ENCODE data around the gene NEUROD4.

DNA sequence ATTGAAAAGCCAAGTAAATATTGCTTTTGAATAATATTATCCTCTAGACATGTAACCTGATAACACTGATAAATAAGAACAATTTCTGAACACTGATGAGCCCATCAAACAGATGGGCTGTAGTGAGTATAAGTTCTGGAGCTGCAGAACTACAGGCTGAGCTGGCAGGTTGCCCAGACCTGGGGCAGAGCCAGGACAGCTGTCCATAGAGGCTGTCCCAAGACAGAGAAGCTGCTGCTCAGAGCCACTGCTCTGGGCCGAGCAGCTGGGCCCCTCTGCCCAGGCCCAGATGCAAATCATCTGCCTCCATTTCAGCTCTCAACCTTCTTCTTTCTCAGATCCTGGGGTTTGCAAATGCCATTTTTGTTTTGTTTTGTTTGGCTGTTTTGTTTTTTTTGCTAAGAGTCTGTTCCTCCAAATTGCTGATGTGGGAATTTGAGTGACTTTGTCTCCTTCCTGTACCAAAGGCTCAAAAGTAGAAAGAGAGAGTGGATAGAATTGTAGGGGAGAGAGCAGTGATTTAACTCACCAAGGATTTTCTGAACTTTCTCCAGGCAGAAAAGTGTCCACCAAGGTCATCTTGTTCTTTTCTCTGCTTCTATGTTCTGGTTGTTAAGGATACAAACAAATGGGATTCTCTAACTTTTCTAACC is 31.2 kb upstream of the NEUROD4 start:
- TF ChIP-seq, protein P1, sequence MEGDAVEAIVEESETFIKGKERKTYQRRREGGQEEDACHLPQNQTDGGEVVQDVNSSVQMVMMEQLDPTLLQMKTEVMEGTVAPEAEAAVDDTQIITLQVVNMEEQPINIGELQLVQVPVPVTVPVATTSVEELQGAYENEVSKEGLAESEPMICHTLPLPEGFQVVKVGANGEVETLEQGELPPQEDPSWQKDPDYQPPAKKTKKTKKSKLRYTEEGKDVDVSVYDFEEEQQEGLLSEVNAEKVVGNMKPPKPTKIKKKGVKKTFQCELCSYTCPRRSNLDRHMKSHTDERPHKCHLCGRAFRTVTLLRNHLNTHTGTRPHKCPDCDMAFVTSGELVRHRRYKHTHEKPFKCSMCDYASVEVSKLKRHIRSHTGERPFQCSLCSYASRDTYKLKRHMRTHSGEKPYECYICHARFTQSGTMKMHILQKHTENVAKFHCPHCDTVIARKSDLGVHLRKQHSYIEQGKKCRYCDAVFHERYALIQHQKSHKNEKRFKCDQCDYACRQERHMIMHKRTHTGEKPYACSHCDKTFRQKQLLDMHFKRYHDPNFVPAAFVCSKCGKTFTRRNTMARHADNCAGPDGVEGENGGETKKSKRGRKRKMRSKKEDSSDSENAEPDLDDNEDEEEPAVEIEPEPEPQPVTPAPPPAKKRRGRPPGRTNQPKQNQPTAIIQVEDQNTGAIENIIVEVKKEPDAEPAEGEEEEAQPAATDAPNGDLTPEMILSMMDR (IDR thresholded peaks at IDR 0.05) = no peak
- TF ChIP-seq ZFX (IDR thresholded peaks at IDR 0.05; ENCODE audit: borderline replicate concordance) = no peak
